SU-DHL-6 (cell line): ENCODE results near the gene TMEM163.

Experiments used
- CTCF ChIP-seq: fragments of 200-600 bp; sonication (generic); IDR thresholded peaks from one replicate; pipeline ENCODE4 v1.5.1; 2017; ENCODE audit warnings: antibody characterized with exemption, mild to moderate bottlenecking, low read length, moderate library complexity; ENCODE audit not compliant: insufficient read depth, poor library complexity, severe bottlenecking
- EZH2phosphoT487 ChIP-seq: fragments of 200-600 bp; sonication (generic), shearing (Covaris generic); conservative IDR thresholded peaks from 2 replicates; pipeline ENCODE4 v1.6.1; 2018; ENCODE audit warnings: mild to moderate bottlenecking, antibody characterized with exemption, low read length, moderate library complexity, mixed read lengths

GRCh38 chr2:134452042-134452733 is 266.6 kb downstream of the TMEM163 start:
- TF ChIP-seq CTCF = no peak
- TF ChIP-seq EZH2phosphoT487 = no peak
